Hepatocyte (in vitro differentiated cells): ENCODE results near the gene PDS5A. TPM values are rescaled to one million over a fixed set of nuclear protein-coding genes. Genes with fewer than 3 reads are reported as not detected.

ENCODE experiments used
- DNase-seq: peaks from one replicate; pipeline ENCODE4 v3.0.0-alpha.2; 2016; ENCODE audit warnings: low spot score
- H2AFZ ChIP-seq: fragments of 200-600 bp; sonication (generic); 2 replicates; pipeline ENCODE4 v1.6.0; 2016; ENCODE audit warnings: antibody characterized with exemption, mild to moderate bottlenecking
- H3K27ac ChIP-seq: fragments of 200-600 bp; sonication (generic); 2 replicates; pipeline ENCODE4 v1.5.1; 2016; ENCODE audit warnings: mild to moderate bottlenecking
- H3K27me3 ChIP-seq: fragments of 200-600 bp; sonication (generic); 2 replicates; pipeline ENCODE4 v1.6.1; 2016
- H3K36me3 ChIP-seq: fragments of 200-600 bp; sonication (generic); replicated peaks from 2 replicates; pipeline ENCODE4 v1.5.1; 2016; ENCODE audit warnings: low read depth; ENCODE audit not compliant: insufficient read depth
- H3K4me1 ChIP-seq: fragments of 200-600 bp; sonication (generic); 2 replicates; pipeline ENCODE4 v1.5.1; 2016; ENCODE audit warnings: mild to moderate bottlenecking, moderate library complexity; ENCODE audit not compliant: insufficient read depth
- H3K4me2 ChIP-seq: fragments of 200-600 bp; sonication (generic); 2 replicates; pipeline ENCODE4 v1.6.0; 2016
- H3K4me3 ChIP-seq: fragments of 200-600 bp; sonication (generic); 2 replicates; pipeline ENCODE4 v1.5.1; 2016; ENCODE audit warnings: mild to moderate bottlenecking
- H3K79me2 ChIP-seq: fragments of 200-600 bp; sonication (generic); 2 replicates; pipeline ENCODE4 v1.6.0; 2017; ENCODE audit warnings: mild to moderate bottlenecking
- H3K9me2 ChIP-seq: fragments of 200-600 bp; sonication (generic); replicated peaks from 2 replicates; pipeline ENCODE4 v1.6.0; 2017; ENCODE audit warnings: mild to moderate bottlenecking; ENCODE audit not compliant: insufficient read depth
- H3K9me3 ChIP-seq: fragments of 200-600 bp; sonication (generic); 2 replicates; pipeline ENCODE4 v1.5.1; 2016; ENCODE audit warnings: low read depth, mild to moderate bottlenecking
- H4K20me1 ChIP-seq: fragments of 200-600 bp; sonication (generic); 2 replicates; pipeline ENCODE4 v1.6.0; 2016; ENCODE audit warnings: mild to moderate bottlenecking; ENCODE audit not compliant: insufficient read depth, poor library complexity, severe bottlenecking
- CTCF ChIP-seq: fragments of 200-600 bp; sonication (generic); IDR thresholded peaks from 2 replicates; pipeline ENCODE4 v1.5.1; 2016; ENCODE audit warnings: antibody characterized with exemption, mild to moderate bottlenecking; ENCODE audit not compliant: poor library complexity
- EZH2 ChIP-seq: fragments of 200-600 bp; sonication (generic); IDR thresholded peaks from 2 replicates; pipeline ENCODE4 v1.6.1; 2016; ENCODE audit warnings: antibody characterized with exemption, mild to moderate bottlenecking, borderline replicate concordance
- EZH2phosphoT487 ChIP-seq: fragments of 200-600 bp; sonication (generic); IDR thresholded peaks from one replicate; pipeline ENCODE4 v1.6.1; 2018; ENCODE audit warnings: antibody characterized with exemption, mild to moderate bottlenecking, low read depth, moderate library complexity; ENCODE audit not compliant: unreplicated experiment, severe bottlenecking
- WGBS: methylation state at CpG from one replicate; pipeline ENCODE4 v1.1.6; 2016; ENCODE audit warnings: low lambda C conversion rate; ENCODE audit errors: missing lambda C conversion rate; 5-methylcytosine and 5-hydroxymethylcytosine counted together
- polyA plus RNA-seq: library from polyadenylated mRNA; unstranded; fragments of >200 nt; fragmentation: Nextera tagmentation; extraction: Ambion mirVana; gene quantifications from 2 replicates; pipeline ENCODE4 v1.2.1, GENCODE V29; 2016
- total RNA-seq: library from RNA; depleted of rRNA; stranded (reverse); fragments of >200 nt; gene quantifications from 2 replicates; pipeline ENCODE4 v1.2.3, GENCODE V29; 2014

The PDS5A gene
- total and polyA plus RNA-seq, 2 experiments from 2014 or later = 24.6 to 69.2 TPM

- H3K27ac ChIP-seq = peak overlapping the region; percentile 63
- H3K9me2 ChIP-seq = no peaks in the 10 kb centered on the region
- no peaks in the 10 kb centered on the region for H3K36me3 ChIP-seq
- WGBS = 88% methylated on average over 3 of the region's 3 CpGs
- H3K9me3 ChIP-seq = no peaks in the 10 kb centered on the region
- H3K79me2 ChIP-seq = no peaks in the 10 kb centered on the region
- DNase-seq = no peak
- peak overlapping the region; percentile 32 for H3K4me2 ChIP-seq
- TF ChIP-seq EZH2 (no peak), CTCF (no peak), EZH2phosphoT487 (no peak)
- H3K4me1 ChIP-seq = no peaks in the 10 kb centered on the region
- no peaks in the 10 kb centered on the region for H4K20me1 ChIP-seq
- H3K4me3 ChIP-seq = no peak overlapping the region
- H2AFZ ChIP-seq = no peak overlapping the region
- no peaks in the 10 kb centered on the region for H3K27me3 ChIP-seq
These were observed 152.6 kb downstream of the PDS5A start for GRCh38 chr4:39825090-39825489.

- H3K4me2 ChIP-seq = no peak overlapping the region
- no peaks in the 10 kb centered on the region for H4K20me1 ChIP-seq
- no peaks in the 10 kb centered on the region for H3K9me3 ChIP-seq
- H3K79me2 ChIP-seq = no peaks in the 10 kb centered on the region
- DNase-seq = no peak
- H3K4me1 ChIP-seq = no peaks in the 10 kb centered on the region
- no peaks in the 10 kb centered on the region for H3K36me3 ChIP-seq
- WGBS = 75% methylated on average over 2 of the region's 2 CpGs
- H3K27ac ChIP-seq = no peak overlapping the region
- H2AFZ ChIP-seq = no peak overlapping the region
- H3K4me3 ChIP-seq = no peak overlapping the region
- H3K27me3 ChIP-seq = no peaks in the 10 kb centered on the region
- H3K9me2 ChIP-seq = no peaks in the 10 kb centered on the region
- TF ChIP-seq CTCF (no peak), EZH2 (no peak), EZH2phosphoT487 (no peak)
These were observed 154.5 kb downstream of the PDS5A start for GRCh38 chr4:39823191-39823590.

GRCh38 chr4:39822662-39823061 lies 155.0 kb downstream of the PDS5A start:
- no peak overlapping the region for H3K27ac ChIP-seq
- H3K36me3 ChIP-seq = no peaks in the 10 kb centered on the region
- no peaks in the 10 kb centered on the region for H4K20me1 ChIP-seq
- no peak overlapping the region for H3K4me2 ChIP-seq
- H2AFZ ChIP-seq = no peak overlapping the region
- no peaks in the 10 kb centered on the region for H3K79me2 ChIP-seq
- TF ChIP-seq EZH2phosphoT487 (no peak), EZH2 (no peak), CTCF (no peak)
- no peaks in the 10 kb centered on the region for H3K4me1 ChIP-seq
- H3K9me3 ChIP-seq = no peaks in the 10 kb centered on the region
- no peaks in the 10 kb centered on the region for H3K27me3 ChIP-seq
- no peak for DNase-seq
- no peaks in the 10 kb centered on the region for H3K9me2 ChIP-seq
- H3K4me3 ChIP-seq = no peak overlapping the region

GRCh38 chr4:39821951-39822350 lies 155.8 kb downstream of the PDS5A start:
- no peaks in the 10 kb centered on the region for H3K9me2 ChIP-seq
- H3K27ac ChIP-seq = no peak overlapping the region
- H3K4me3 ChIP-seq = no peak overlapping the region
- no peaks in the 10 kb centered on the region for H3K9me3 ChIP-seq
- no peak overlapping the region for H3K4me2 ChIP-seq
- H3K79me2 ChIP-seq = no peaks in the 10 kb centered on the region
- H3K27me3 ChIP-seq = no peaks in the 10 kb centered on the region
- no peak for DNase-seq
- H3K4me1 ChIP-seq = no peaks in the 10 kb centered on the region
- TF ChIP-seq EZH2phosphoT487 = no peak
- no peak for TF ChIP-seq EZH2
- no peak for TF ChIP-seq CTCF
- 97% methylated on average over 9 of the region's 9 CpGs for WGBS
- no peaks in the 10 kb centered on the region for H4K20me1 ChIP-seq
- no peaks in the 10 kb centered on the region for H3K36me3 ChIP-seq
- no peak overlapping the region for H2AFZ ChIP-seq
